Renal cortical epithelial cell (primary cell): ENCODE measurements around the gene RELL1. TPM values are rescaled to one million over a fixed set of nuclear protein-coding genes. Genes with fewer than 3 reads are reported as not detected.

Source experiments
- DNase-seq: peaks from one replicate; pipeline ENCODE4 v3.0.0-alpha.2; 2011; ENCODE audit warnings: low read depth
- total RNA-seq: library from RNA; depleted of rRNA; stranded (reverse); fragments of >200 nt; gene quantifications from 2 replicates; pipeline ENCODE4 v1.2.3, GENCODE V29; 2014

The RELL1 gene
- total RNA-seq, 1 donor from 2014 or later, result 71.7 TPM

- DNase-seq, result peak; percentile 21
Measured at GRCh38 chr4:37601531-37601930, 84.6 kb downstream of the RELL1 start.

- no peak for DNase-seq
Measured at GRCh38 chr4:37599092-37599790, 86.9 kb downstream of the RELL1 start.

GRCh38 chr4:37597034-37597433 is 89.1 kb downstream of the RELL1 start:
- DNase-seq, result peak; percentile 47

DNA sequence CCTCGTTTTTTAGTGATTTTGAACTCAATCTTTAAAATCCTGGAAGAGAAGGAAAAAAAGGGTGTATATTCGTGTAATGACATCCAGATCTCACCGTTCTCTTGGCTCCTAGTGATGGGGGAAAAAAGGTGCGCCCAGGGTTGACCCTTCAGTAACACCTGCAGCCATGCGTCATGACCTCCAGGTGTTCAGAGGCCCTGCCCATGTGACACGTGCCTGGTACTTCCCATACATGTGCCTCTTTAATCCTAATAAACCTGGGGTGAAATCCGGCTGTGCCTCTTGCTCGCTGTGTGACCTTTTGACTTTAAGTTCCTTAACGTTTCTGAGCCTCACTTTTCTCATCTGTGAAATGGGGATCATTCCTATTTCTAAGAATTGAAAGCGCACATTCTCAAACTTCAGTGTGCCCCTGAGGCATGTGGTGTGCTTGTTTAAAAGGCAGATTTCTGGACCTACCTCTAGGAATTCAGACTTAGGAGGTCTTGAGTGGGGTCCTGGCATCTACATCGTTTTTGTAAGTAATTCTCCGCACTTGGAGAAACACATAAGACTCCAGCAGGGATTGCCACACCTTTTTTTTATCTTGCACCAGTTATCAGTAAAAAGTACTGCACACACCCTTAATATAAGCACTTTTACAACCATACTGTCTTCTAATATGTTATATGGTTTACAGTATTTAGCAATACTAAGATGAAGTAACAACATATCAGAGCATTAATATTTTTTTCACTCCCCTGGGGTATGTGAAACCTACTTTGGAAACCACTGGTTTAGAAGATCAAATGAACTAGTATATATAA is 90.1 kb downstream of the RELL1 start:
- DNase-seq, result no peak

GRCh38 chr4:37594099-37594498 is 92.1 kb downstream of the RELL1 start:
- no peak for DNase-seq

GRCh38 chr4:37591349-37591748 is 94.8 kb downstream of the RELL1 start:
- DNase-seq, result peak; percentile 28

DNA sequence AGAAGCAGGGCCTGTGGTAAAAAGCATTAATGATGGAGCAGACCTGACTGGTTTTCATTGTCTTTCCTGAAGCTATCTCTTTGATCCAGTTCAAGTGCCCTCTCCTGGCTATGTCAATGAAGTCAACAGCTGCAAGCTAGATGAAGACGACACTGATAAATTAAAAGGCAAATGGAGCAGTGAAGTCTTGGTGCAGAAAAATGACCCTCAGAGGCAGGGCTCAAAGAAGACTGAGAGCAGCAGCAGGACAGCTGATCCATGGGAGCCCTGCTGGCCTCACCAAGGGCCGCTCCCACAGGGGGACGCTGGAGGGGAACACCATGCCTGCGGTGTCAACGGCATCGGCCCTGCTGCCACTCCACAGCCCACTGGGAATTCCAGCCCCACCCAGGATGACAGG is 96.2 kb downstream of the RELL1 start:
- DNase-seq, result no peak

DNA sequence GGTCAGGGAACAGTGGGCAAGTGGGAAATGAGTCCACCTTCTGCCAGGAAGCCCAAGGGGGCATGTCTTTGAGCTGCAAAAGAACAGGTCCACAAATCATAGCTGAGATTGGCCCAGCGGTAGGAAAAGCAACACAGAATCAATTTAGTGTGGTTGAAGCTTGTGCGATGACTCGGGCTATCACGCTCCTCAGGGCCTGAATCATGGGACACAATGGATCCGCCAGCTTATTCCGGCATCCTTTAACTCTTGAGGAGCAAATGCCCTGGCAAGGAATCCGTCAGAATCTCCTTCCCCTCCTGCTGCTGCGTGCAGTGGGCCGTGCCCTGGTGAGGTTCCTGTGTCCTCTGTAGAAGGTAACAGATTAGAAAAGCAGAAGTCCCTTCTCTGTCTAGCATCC is 98.0 kb downstream of the RELL1 start:
- DNase-seq, result peak; percentile 13

DNA sequence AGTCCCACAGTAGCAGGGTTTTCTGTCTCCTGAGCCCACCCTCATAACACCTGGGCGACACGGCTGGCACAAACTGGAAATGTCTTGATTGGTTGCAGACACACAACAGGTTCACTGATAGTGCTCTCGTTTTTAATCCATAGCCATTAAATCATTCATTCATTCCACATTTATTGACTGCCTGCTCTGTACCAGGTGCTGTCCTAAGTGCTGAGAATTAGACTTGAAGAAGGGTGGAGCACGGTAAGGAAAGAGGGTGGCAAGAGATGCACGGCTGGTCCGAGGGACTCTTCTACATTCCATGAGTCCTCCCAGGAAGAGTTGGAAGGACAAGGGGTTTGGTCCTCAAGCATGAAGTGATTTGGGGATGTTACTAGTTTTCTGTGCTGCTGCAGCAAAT is 100.0 kb downstream of the RELL1 start:
- no peak for DNase-seq

GRCh38 chr4:37584493-37585060 is 101.6 kb downstream of the RELL1 start:
- DNase-seq, result no peak

DNA sequence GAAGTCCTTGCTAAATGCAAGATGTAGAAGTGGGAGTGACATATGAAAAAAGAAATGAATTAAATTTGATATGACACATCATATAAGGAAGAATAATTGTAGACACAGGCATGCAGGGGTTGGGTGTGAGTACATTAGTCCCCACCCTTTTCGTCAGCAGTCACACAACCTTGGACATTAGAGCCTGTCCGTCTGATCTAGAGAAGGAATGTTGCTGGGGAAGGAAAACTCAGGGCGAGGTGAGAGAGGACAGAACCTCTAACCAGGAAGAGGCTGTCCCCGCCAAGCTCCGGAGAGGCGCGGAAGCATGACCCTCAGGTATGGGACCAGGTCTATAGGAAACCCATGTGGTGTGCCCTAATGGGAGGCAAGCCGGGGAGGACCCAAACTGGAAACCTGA is 102.1 kb downstream of the RELL1 start:
- peak; percentile 38 for DNase-seq

GRCh38 chr4:37573566-37573965 is 112.6 kb downstream of the RELL1 start:
- no peak for DNase-seq

- no peak for DNase-seq
Measured at GRCh38 chr4:37568489-37568888, 117.7 kb downstream of the RELL1 start.

DNA sequence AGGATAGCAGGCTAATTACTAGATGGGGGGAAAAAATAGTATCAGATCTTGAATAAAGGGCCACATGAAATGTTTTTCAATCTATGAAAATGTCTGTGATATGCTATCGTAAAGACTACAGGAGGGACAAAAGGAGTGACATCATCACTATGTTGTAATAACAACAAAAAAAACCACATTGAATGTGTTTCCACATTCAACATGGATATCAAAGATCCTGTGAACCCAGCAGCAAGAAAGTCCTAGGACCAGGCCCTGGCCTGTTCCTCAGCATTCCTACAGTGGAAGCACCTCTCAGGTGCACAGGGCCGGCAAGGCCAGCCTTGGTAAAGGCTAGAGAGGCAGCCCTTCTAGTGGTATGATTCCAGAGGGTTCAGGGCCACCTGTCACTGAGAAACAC is 118.3 kb downstream of the RELL1 start:
- no peak for DNase-seq

DNA sequence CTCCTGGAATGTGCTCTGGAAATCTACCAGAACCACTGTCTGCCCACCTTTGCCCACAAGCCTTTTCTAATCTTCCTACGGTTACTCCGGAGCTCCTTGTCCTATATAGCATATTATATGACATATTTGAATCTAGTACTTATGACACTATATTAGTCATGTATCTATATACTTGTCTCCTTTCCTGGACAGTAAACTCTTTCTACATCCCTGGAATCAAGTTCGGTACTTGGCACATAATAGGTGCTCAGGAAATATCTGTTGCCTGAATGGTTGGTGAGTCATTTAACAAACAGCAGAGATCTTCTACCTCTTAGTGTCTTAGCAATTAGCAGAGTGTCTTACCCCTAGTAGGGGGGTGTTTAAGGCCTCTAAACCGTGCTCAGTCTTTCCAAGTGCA is 123.6 kb downstream of the RELL1 start:
- no peak for DNase-seq

DNA sequence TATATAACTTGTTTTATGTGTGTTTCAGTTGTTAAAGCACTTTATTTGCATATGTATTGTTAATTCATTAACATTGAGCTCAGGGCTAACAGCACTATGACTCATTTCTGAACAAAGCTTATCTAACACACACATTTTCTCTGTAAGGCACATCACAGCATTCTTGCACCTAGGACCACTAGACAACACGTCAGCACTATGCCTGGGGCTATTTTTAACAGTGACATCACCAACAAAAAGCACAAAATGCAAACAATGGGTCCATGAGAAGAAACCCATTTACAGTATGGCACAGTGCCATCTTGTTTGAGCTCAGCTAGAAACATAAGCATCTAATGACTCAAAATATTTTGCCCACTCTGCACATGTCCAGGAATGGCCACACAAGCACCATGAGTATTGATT is 124.4 kb downstream of the RELL1 start:
- DNase-seq, result peak; percentile 85

GRCh38 chr4:37561196-37561802 is 124.9 kb downstream of the RELL1 start:
- DNase-seq, result no peak

Other genes starting within 250 kb of the RELL1 start
- 37.4 and 59.2 TPM in 2 replicates for gene PGM2, start 140.3 kb upstream of the RELL1 start, total RNA-seq
- gene TBC1D1, start 204.7 kb upstream of the RELL1 start, total RNA-seq, result 176 and 181 TPM in 2 replicates